CD8-positive, alpha-beta memory T cell (primary cell): ENCODE data around the gene RCE1. TPM values are rescaled to one million over a fixed set of nuclear protein-coding genes. Genes with fewer than 3 reads are reported as not detected.

Experiments used
- CTCF ChIA-PET: fragments of 350-600 bp; sonication (Branson Sonifier 250); formaldehyde crosslinking; loops from one replicate; lab custom pipeline; 2021; ENCODE audit warnings: antibody characterized with exemption; lab: Charles Lee
- POLR2A ChIA-PET: fragments of 350-600 bp; sonication (Branson Sonifier 250); formaldehyde crosslinking; loops from one replicate; lab custom pipeline; 2021; ENCODE audit warnings: antibody characterized with exemption; lab: Charles Lee
- DNase-seq, 5 donors: peaks; one replicate each; pipeline versions ENCODE4 v3.0.0 to v3.0.0-alpha.2; 2020 to 2022; ENCODE audit warnings: mixed read lengths in 1 of 5
- H3K27ac ChIP-seq: one replicate; pipeline ENCODE4 v1.7.0; 2013; ENCODE audit warnings: low read depth, mild to moderate bottlenecking, low read length, moderate library complexity
- H3K27me3 ChIP-seq: 2 replicates; pipeline ENCODE4 v1.7.0; 2013; ENCODE audit warnings: low read length, mild to moderate bottlenecking; ENCODE audit not compliant: insufficient read depth, poor library complexity, severe bottlenecking
- H3K36me3 ChIP-seq: 2 replicates; pipeline ENCODE4 v1.7.0; 2013; ENCODE audit warnings: mild to moderate bottlenecking, low read length, moderate library complexity; ENCODE audit not compliant: insufficient read depth
- H3K4me1 ChIP-seq: 2 replicates; pipeline ENCODE4 v1.7.0; 2013; ENCODE audit warnings: mild to moderate bottlenecking, low read length, moderate library complexity; ENCODE audit not compliant: insufficient read depth
- H3K4me3 ChIP-seq: 2 replicates; pipeline ENCODE4 v1.7.0; 2013; ENCODE audit warnings: mild to moderate bottlenecking, low read length
- H3K9me3 ChIP-seq: 2 replicates; pipeline ENCODE4 v1.7.0; 2013; ENCODE audit warnings: mild to moderate bottlenecking, low read length
- H3K27ac Mint-ChIP-seq, 8 donors: one replicate each; pipeline ENCODE4 v1.8.0; 2020 to 2021; ENCODE audit warnings: mixed read lengths in 8 of 8, mild to moderate bottlenecking in 6 of 8, inconsistent platforms in 3 of 8, moderate library complexity in 3 of 8
- H3K27me3 Mint-ChIP-seq, 2 donors: one replicate each; pipeline ENCODE4 v1.8.0; 2020 to 2021; ENCODE audit warnings: mixed read lengths in 2 of 2, mild to moderate bottlenecking in 1 of 2, moderate library complexity in 1 of 2
- H3K36me3 Mint-ChIP-seq, 3 donors: one replicate each; pipeline ENCODE4 v1.8.0; 2020 to 2021; ENCODE audit warnings: mixed read lengths in 3 of 3, inconsistent platforms in 1 of 3, mild to moderate bottlenecking in 1 of 3
- H3K4me1 Mint-ChIP-seq, 3 donors: one replicate each; pipeline ENCODE4 v1.8.0; 2020 to 2021; ENCODE audit warnings: mixed read lengths in 3 of 3, inconsistent platforms in 1 of 3, mild to moderate bottlenecking in 1 of 3
- H3K4me3 Mint-ChIP-seq, 7 donors: one replicate each; pipeline ENCODE4 v1.8.0; 2020 to 2021; ENCODE audit warnings: mixed read lengths in 7 of 7, mild to moderate bottlenecking in 6 of 7, moderate library complexity in 4 of 7, inconsistent platforms in 2 of 7
- H3K9me3 Mint-ChIP-seq, 5 donors: one replicate each; pipeline ENCODE4 v1.8.0; 2020 to 2022; ENCODE audit warnings: mixed read lengths in 5 of 5, mild to moderate bottlenecking in 3 of 5, moderate library complexity in 2 of 5, inconsistent platforms in 1 of 5
- polyA plus RNA-seq: library from polyadenylated mRNA; unstranded; fragments of 300-500 nt; fragmentation: Illumina TruSeq; gene quantifications from one replicate; pipeline ENCODE4 v1.2.3, GENCODE V29; 2021
- total RNA-seq, 2 experiments: library from RNA; stranded (reverse); gene quantifications; one replicate each; pipeline ENCODE4 v1.2.3, GENCODE V29; 2021

Gene RCE1
- total and polyA plus RNA-seq, 3 experiments from 2014 or later, result 32.8 to 41.2 (median 34.1) TPM

DNA sequence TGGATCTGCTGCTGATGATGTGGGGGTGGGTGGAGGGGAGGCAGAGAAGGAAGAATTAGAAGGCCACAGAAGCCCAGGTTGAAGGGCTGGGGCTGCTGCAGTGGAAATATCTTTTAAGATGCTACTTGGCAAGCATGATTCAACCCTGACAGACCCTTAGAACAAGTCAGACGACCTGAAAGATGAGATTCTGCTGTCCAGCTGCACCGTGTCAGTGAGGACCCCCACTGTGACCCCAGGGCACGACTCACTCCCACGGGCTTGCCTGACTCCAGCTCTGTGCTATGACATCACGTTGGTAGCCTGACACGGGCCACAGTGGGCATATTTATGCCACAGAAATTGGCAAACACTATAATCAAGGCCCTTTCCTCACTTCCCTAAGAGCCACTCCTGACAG lies 49.7 kb downstream of the RCE1 start:
- Mint-ChIP-seq H3K27ac (no peak overlapping the region), H3K4me1 (no peaks in the 10 kb centered on the region), H3K36me3 (no peaks in the 10 kb centered on the region), H3K9me3 (no peaks in the 10 kb centered on the region), H3K27me3 (peaks cover 2 to 18% of the 10 kb centered on the region in 2 donors), H3K4me3 (no peak overlapping the region)
- no peaks in the 10 kb centered on the region for H3K36me3 ChIP-seq
- ChIA-PET CTCF (no interaction called here), POLR2A (no interaction called here)
- no peak for DNase-seq
- no peaks in the 10 kb centered on the region for H3K9me3 ChIP-seq
- no peaks in the 10 kb centered on the region for H3K4me1 ChIP-seq
- H3K27me3 ChIP-seq, result no peaks in the 10 kb centered on the region
- H3K27ac ChIP-seq, result no peak overlapping the region
- H3K4me3 ChIP-seq, result no peak overlapping the region

DNA sequence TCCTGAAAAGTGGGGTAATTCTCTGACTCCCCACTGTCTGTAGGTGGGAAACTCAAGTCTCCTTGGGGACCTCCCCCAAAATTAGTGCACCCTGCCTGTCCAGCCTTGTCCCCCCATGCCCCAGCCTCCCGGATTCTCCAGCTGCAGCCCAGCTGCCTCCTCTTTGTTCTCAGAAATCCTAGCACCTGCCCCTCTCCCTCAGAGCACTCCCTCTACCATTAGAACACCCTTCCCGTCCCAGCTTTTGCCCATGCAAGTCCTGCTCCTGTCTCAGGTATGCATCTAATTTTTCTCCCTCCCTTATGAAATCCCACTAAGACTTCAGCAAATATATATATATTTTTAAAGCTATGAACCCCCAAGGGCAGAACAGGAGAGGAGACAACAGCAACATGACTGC lies 50.9 kb downstream of the RCE1 start:
- Histone ChIP-seq H3K9me3 (no peaks in the 10 kb centered on the region), H3K36me3 (no peaks in the 10 kb centered on the region), H3K4me1 (no peaks in the 10 kb centered on the region), H3K4me3 (no peak overlapping the region), H3K27ac (no peak overlapping the region), H3K27me3 (no peaks in the 10 kb centered on the region)
- Mint-ChIP-seq H3K36me3 (no peaks in the 10 kb centered on the region), H3K4me1 (no peaks in the 10 kb centered on the region), H3K4me3 (no peak overlapping the region), H3K9me3 (no peaks in the 10 kb centered on the region), H3K27me3 (peaks cover 2 to 18% of the 10 kb centered on the region in 2 donors), H3K27ac (no peak overlapping the region)
- no peak for DNase-seq
- CTCF ChIA-PET, result no interaction called here
- POLR2A ChIA-PET, result no interaction called here

Other genes with a start within 250 kb of the RCE1 start
- gene RBM14, start 226.8 kb upstream of the RCE1 start, total RNA-seq, result 100 to 1,000 TPM; 152 to 165 TPM
- 87.9 TPM for gene RBM14, start 226.8 kb upstream of the RCE1 start, polyA plus RNA-seq
- gene RBM4, start 204.7 kb upstream of the RCE1 start, total RNA-seq, result 100 to 1,000 TPM; 115 to 124 TPM
- 224 TPM for gene RBM4, start 204.7 kb upstream of the RCE1 start, polyA plus RNA-seq
- gene RBM4B, start 165.6 kb upstream of the RCE1 start, total RNA-seq, result 10 to 100 TPM; 19.5 to 20.0 TPM
- 13.1 TPM for gene RBM4B, start 165.6 kb upstream of the RCE1 start, polyA plus RNA-seq
- gene SPTBN2, start 114.2 kb upstream of the RCE1 start, total RNA-seq, result under 1 TPM; 0.81 to 0.84 TPM
- gene SPTBN2, start 114.2 kb upstream of the RCE1 start, polyA plus RNA-seq, result not detected
- 10 to 100 TPM; 35.5 to 42.8 TPM for gene LRFN4, start 13.6 kb downstream of the RCE1 start, total RNA-seq
- 2.2 TPM for gene LRFN4, start 13.6 kb downstream of the RCE1 start, polyA plus RNA-seq
- gene PC, start 114.9 kb downstream of the RCE1 start, total RNA-seq, result 1 to 10 TPM; 8.9 to 9.6 TPM
- gene PC, start 114.9 kb downstream of the RCE1 start, polyA plus RNA-seq, result 6.6 TPM
- gene C11orf86, start 131.9 kb downstream of the RCE1 start, total RNA-seq, result not detected
- gene C11orf86, start 131.9 kb downstream of the RCE1 start, polyA plus RNA-seq, result not detected
- gene SYT12, start 179.7 kb downstream of the RCE1 start, total RNA-seq, result not detected
- not detected for gene SYT12, start 179.7 kb downstream of the RCE1 start, polyA plus RNA-seq
- gene RHOD, start 213.4 kb downstream of the RCE1 start, total RNA-seq, result 1 to 10 TPM; 1.7 to 1.9 TPM
- 1.1 TPM for gene RHOD, start 213.4 kb downstream of the RCE1 start, polyA plus RNA-seq